ENCODE measurements around the gene TULP3.
"Not testable (repeated sequence)": the region's sequence is repeated elsewhere in the genome, so short reads cannot be mapped to it uniquely, and the experiment has no call there.

The TULP3 gene, protein sequence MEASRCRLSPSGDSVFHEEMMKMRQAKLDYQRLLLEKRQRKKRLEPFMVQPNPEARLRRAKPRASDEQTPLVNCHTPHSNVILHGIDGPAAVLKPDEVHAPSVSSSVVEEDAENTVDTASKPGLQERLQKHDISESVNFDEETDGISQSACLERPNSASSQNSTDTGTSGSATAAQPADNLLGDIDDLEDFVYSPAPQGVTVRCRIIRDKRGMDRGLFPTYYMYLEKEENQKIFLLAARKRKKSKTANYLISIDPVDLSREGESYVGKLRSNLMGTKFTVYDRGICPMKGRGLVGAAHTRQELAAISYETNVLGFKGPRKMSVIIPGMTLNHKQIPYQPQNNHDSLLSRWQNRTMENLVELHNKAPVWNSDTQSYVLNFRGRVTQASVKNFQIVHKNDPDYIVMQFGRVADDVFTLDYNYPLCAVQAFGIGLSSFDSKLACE

GRCh38 chr12:2890388-2891239, at the start of gene TULP3:
Gene TULP3, plus strand, starts transcription at chr12:2890891. Its CDS starts 57 bp downstream, at chr12:2890948.
- DNase-seq = peak; percentile 95 to 98 (median 98)

DNA sequence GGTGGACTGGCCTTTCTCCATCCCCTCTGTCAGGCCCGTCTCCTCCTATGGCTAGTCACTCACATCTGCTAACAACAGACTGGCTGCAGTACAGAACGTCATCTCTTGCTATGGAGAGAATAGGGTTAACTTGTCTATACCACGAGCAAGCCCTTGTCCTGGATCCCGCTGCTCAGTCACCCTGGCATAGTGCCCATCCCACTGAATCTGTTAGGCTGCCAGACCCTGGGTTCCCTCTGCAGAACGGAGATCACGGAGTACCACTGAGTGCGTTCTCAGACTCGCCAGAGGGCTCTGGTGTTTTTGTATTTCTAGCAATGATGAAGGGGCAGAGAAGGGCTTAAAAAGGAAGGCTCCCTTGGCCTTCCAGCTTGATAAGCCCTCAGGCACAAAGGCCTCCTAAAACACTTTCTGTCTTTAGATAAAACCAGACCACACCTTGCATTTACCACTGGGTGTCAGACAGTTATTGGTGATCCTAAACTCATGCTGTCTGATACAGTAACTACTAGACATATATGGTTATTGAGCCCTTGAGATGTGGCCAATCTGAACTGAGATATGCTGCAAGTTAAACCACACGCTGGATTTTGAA, 49.5 kb upstream of the TULP3 start:
- DNase-seq = no peak

- DNase-seq = no peak
Measured at GRCh38 chr12:2842948-2843347, 47.7 kb upstream of the TULP3 start.

GRCh38 chr12:2844786-2845185, 45.9 kb upstream of the TULP3 start:
- no peak for DNase-seq

DNA sequence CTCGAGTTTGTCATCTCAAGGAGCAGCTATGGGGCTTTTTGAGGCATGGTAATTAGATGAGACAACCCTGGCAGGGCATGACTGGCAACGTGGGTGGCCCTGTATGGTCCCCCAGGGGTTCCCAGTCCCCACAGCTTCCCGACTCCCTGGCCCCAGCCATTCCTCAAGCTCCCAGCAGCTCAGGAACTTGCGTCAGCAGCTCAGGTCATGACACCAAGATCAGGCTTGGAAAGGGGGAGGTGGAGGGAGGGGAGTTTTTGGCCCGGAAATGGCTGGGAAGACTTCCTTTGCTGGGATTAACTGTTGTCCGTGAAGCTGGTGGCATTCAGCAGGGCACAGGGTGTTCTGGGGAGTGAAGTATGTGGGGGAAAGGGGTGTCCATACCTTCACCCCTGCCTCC, 45.4 kb upstream of the TULP3 start:
- DNase-seq = no peak

GRCh38 chr12:2851931-2852330, 38.8 kb upstream of the TULP3 start:
- no peak for DNase-seq

- DNase-seq = peak in 3 of 4 experiments; percentile 5 to 24 (median 9)
Measured at GRCh38 chr12:2853626-2854025, 37.1 kb upstream of the TULP3 start.

DNA sequence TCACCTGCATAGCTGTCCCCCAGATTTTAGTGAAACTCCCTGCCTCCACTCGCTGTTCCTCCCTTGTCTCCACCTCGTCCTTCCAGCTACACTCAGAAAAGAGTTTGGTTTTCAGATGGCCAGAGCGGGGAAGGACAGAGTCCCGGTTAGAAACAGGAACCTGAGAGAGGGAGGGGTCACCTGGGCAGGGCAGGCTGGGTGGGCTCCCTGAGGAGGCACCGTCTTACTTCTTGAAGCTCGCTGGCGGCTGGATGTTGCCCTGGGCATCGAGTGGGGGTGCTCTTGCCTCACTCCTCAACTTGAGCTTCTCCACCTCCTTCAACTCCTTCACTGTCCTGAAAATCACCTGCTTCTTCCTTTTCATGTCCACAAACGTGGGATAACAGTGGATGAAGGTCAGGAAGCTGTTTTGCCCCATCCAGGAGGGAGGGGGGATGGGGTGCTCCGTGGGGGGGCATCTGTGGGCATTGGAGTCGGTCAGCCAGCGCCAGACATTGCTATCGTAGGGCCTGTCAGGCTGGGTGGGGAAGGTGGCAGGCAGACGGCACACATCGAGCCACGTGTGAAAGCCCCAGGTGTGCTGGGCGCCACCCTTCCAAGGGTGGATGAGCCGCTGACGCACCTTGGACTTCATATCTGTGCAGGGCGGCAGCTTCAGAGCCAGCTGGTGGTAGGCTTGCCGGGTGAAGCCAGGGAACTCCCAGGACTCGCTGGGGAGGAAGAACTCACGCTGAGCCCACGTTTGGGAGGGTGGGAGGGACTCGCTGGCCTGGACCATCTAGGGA, 35.8 kb upstream of the TULP3 start:
- no peak for DNase-seq

GRCh38 chr12:2855546-2855945, 35.1 kb upstream of the TULP3 start:
- DNase-seq = no peak

DNA sequence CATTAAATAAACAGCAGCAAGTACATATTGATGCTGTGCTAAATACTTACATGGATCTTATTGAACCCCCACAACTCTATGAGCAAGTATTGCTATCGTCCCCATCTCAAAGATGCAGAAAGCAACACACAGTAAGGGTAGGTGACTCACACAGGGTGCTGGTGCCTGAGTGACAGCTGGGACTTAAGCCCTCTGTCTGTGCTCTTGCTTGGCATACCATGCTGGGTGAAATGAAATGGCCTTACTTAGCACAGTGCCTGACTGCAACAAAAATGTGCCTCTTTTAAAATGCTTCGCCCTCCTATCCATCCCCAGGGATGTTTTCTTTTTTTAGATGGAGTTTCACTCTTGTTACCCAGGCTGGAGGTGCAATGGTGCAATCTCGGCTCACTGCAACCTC, 34.6 kb upstream of the TULP3 start:
- DNase-seq = no peak

- DNase-seq = no peak
Measured at GRCh38 chr12:2857021-2857431, 33.7 kb upstream of the TULP3 start, which contains the start of gene TEX52. Gene TEX52, minus strand, starts transcription at chr12:2857039. Its CDS starts 13 bp downstream, at chr12:2857026.

DNA sequence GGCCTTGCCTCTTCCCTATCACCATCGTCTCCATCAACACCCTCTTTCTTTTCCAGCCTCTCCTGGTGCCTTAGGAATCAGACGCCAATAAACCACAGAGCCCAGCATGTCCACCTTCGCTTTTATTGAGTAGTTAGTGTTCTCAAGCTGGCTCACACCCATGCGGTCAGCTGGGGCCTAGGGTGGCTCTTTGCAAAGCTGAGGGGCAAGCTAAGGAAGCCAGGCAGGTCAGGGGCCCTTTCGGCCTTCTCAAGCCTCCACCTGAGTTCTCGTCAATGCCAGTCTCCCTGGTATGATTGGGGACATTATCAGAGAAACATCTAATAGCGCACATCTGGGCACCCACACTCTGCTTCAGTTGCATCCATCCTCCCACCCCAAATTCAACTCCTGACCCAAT, 33.1 kb upstream of the TULP3 start:
- DNase-seq = no peak

- no peak for DNase-seq
Measured at GRCh38 chr12:2858334-2858733, 32.4 kb upstream of the TULP3 start.

GRCh38 chr12:2858944-2859421, 31.7 kb upstream of the TULP3 start:
- no peak for DNase-seq

- DNase-seq = no peak
Measured at GRCh38 chr12:2860170-2860569, 30.5 kb upstream of the TULP3 start.

DNA sequence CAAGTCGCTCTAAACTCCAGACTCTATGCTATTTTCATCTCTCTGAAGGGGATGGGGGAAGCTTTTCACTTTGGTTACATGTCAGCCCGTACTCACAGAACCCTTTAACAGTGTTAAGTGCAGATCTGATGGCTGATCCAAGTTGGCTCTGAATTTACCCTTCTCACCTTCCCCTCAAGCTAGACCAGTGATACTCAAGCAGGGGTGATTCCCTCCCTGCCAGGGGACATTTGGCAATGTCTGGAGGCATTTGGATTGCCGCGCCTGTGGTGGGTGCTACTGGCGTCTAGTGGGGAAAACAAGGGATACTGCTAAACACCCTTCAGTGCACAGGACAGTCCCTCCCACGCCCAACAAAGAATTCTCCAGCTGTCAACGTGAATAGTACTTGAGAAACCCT, 27.8 kb upstream of the TULP3 start:
- no peak for DNase-seq

DNA sequence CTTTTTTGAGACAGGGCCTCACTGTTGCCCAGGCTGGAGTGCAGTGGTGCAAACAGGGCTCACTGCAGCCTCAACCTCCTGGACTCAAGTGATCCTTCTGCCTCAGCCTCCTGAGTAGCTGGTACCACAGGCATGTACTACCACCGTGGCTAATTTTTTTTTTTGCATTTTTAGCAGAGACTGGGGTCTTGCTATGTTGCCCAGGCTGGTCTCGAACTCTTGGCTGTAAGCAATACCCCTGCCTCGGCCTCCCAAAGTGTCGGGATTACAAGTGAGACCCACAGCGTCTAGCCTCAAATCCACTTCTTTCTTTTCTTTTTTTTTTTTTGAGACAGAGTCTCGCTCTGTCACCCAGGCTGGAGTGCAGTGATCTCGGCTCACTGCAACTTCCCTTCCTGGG, 27.3 kb upstream of the TULP3 start:
- not testable (repeated sequence) for DNase-seq

GRCh38 chr12:2864198-2864597, 26.5 kb upstream of the TULP3 start:
- DNase-seq = no peak

- not testable (repeated sequence) for DNase-seq
Measured at GRCh38 chr12:2868986-2869632, 21.6 kb upstream of the TULP3 start.

DNA sequence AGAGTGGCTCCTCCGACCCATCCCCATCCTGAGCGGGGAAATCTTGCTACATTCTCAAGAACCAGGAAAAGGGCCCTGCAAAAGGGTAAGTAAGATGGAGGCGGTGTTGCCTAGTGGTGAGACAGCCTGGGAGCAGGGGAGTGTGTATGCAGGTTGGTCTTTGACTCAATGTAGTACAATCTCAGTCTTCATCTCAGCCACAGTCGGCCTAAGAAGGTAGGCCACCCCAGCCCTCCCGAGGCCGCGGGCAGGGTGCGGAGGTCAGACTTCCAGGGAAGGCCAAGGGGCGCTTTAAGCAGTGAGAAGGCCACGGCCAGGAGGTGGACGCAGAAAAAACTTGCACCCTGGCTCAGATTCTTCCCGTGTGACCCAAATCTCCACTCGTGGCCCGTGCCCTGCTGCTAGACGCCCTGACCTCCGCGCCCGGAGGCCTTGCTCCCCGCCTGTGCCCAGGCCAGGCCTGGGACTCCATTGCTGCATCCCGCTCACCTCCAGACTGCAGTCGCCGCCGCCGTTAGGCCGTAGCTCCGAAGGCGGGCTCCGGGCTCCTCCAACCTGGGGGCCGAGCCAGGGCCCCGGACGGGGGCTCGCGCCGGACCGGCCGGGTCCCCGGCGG, 14.2 kb upstream of the TULP3 start:
- DNase-seq = no peak

All from activated naive CD4-positive, alpha-beta T cell (primary cell).